HG03045 (cell line): Measurements from ENCODE around the gene BIRC5.

Experiments
- ATAC-seq: cut with Tn5 transposase; IDR thresholded peaks from one replicate; pipeline ENCODE4 v1.9.1; 2021; ENCODE audit warnings: mild to moderate bottlenecking, moderate library complexity; ENCODE audit not compliant: unreplicated experiment

The BIRC5 gene

DNA sequence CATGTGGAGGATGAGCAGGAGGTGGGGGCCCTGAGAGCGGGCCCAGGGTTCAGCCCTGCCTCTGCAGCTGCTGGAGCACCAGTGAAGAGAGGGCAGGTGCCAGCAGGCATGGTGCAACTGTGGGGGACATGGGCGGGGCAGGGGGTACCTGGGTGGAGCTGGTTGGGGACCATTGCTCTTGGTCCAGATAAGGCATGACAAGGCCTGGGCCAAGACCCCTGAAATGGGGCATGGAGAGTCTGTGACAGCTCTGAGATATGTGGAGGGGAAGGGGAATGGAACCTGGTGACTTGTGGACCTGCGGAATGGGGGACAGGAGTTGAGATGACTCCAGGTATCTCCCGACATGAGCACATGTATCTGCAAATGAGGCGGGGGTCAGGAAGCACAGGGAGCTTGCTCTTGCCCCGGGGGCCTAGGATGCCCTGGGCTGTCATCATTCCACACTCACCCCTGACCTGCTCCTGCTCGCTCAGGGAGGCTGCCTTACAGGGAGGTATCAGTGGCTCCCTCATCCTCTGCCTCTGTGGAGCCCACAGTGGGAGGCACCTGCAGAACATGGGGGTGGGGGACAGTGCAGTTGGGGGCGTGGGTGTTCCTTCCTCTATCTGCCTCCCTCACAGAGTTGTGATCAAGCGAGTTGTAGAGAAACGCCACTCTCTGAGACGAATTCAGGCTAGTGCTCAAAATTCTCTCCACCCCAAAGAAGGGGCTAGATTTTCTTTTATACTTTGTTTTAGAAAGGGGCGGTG lies 57.5 kb downstream of the BIRC5 start:
- no peak for ATAC-seq

GRCh38 chr17:78272181-78272913 lies 58.3 kb downstream of the BIRC5 start:
- ATAC-seq = no peak

DNA sequence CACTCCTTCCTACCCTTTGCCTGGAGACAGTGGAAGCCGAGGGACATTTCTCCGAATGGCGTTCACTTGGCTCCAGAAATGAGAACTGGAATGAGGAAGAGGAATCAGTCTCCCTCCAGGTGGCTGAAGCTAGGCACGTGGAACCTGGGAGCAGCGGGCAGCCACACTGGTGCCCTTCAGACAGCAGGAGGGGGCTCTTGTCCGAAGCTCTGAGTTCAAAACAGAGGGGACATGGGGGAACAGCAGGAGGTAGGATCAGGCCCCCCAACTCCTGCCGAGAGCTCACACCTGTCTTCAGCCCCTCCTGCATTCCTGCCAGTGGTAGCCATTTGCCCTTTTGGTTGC lies 58.8 kb downstream of the BIRC5 start:
- ATAC-seq = no peak

GRCh38 chr17:78273813-78274212 lies 59.8 kb downstream of the BIRC5 start:
- no peak for ATAC-seq
